ENCODE results near the gene CHST2. TPM values are rescaled to one million over a fixed set of nuclear protein-coding genes. Genes with fewer than 3 reads are reported as not detected.
A peak's percentile ranks its signal among the peaks of the same experiment; 100 is the strongest.

Gene CHST2
- total RNA-seq, 4 donors from 2014 or later = 1.6 to 9.8 (median 5.1) TPM

- peak overlapping the region in 2 of 4 donors; percentile 81 to 85 for H3K27ac ChIP-seq
- TF ChIP-seq, protein P1, sequence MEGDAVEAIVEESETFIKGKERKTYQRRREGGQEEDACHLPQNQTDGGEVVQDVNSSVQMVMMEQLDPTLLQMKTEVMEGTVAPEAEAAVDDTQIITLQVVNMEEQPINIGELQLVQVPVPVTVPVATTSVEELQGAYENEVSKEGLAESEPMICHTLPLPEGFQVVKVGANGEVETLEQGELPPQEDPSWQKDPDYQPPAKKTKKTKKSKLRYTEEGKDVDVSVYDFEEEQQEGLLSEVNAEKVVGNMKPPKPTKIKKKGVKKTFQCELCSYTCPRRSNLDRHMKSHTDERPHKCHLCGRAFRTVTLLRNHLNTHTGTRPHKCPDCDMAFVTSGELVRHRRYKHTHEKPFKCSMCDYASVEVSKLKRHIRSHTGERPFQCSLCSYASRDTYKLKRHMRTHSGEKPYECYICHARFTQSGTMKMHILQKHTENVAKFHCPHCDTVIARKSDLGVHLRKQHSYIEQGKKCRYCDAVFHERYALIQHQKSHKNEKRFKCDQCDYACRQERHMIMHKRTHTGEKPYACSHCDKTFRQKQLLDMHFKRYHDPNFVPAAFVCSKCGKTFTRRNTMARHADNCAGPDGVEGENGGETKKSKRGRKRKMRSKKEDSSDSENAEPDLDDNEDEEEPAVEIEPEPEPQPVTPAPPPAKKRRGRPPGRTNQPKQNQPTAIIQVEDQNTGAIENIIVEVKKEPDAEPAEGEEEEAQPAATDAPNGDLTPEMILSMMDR (IDR thresholded peaks at IDR 0.05) = no peak
- TF ChIP-seq POLR2A (IDR thresholded peaks at IDR 0.05) = no peak
- TF ChIP-seq EP300 (IDR thresholded peaks at IDR 0.05) = no peak
- TF ChIP-seq POLR2AphosphoS5 (IDR thresholded peaks at IDR 0.05) = no peak
- H3K9me3 ChIP-seq = no peaks in the 10 kb centered on the region
- H3K4me1 ChIP-seq = peaks cover 0 to 20% (median 11%) of the 10 kb centered on the region in 3 donors
- peak overlapping the region; percentile 48 to 73 for H3K4me3 ChIP-seq
- WGBS, 2 donors (ENCODE audit: low coverage in 1 of 2) = no CpG with 5 or more reads among the region's 60 CpGs
- H3K36me3 ChIP-seq = no peaks in the 10 kb centered on the region
- peak; percentile 33 for ATAC-seq
- peaks cover 31% of the 10 kb centered on the region for H3K27me3 ChIP-seq
Measured at GRCh38 chr3:143120716-143121240, 1.2 kb downstream of the CHST2 start.

DNA sequence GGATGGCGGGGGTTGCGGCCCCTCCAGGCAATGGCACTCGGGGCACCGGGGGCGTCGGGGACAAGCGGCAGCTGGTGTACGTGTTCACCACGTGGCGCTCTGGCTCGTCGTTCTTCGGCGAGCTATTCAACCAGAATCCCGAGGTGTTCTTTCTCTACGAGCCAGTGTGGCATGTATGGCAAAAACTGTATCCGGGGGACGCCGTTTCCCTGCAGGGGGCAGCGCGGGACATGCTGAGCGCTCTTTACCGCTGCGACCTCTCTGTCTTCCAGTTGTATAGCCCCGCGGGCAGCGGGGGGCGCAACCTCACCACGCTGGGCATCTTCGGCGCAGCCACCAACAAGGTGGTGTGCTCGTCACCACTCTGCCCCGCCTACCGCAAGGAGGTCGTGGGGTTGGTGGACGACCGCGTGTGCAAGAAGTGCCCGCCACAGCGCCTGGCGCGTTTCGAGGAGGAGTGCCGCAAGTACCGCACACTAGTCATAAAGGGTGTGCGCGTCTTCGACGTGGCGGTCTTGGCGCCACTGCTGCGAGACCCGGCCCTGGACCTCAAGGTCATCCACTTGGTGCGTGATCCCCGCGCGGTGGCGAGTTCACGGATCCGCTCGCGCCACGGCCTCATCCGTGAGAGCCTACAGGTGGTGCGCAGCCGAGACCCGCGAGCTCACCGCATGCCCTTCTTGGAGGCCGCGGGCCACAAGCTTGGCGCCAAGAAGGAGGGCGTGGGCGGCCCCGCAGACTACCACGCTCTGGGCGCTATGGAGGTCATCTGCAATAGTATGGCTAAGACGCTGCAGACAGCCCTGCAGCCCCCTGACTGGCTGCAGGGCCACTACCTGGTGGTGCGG, 1.9 kb downstream of the CHST2 start:
- Histone ChIP-seq H3K9me3 (no peaks in the 10 kb centered on the region), H3K4me3 (peak overlapping the region; percentile 48 to 73), H3K27me3 (peaks cover 31% of the 10 kb centered on the region), H3K36me3 (no peaks in the 10 kb centered on the region), H3K27ac (peak overlapping the region in 1 of 4 donors; percentile 81), H3K4me1 (peaks cover 0 to 20% (median 11%) of the 10 kb centered on the region in 3 donors)
- WGBS, 2 donors (ENCODE audit: low coverage in 1 of 2) = 40% methylated on average over 2 of the region's 79 CpGs; no CpG with 5 or more reads in 1 of the 2 donors
- no peak for TF ChIP-seq EP300 (IDR thresholded peaks at IDR 0.05)
- TF ChIP-seq, protein P1 (IDR thresholded peaks at IDR 0.05) = peak in 2 of 4 experiments; percentile 3 to 56
- peak; percentile 17 for ATAC-seq

- TF ChIP-seq EP300 (IDR thresholded peaks at IDR 0.05) (no peak), POLR2A (IDR thresholded peaks at IDR 0.05) (no peak), POLR2AphosphoS5 (IDR thresholded peaks at IDR 0.05) (no peak)
- TF ChIP-seq, protein P1 (IDR thresholded peaks at IDR 0.05) = no peak
- no peak overlapping the region for H3K4me3 ChIP-seq
- H3K36me3 ChIP-seq = no peaks in the 10 kb centered on the region
- ATAC-seq = no peak
- no peak overlapping the region for H3K27ac ChIP-seq
- no peaks in the 10 kb centered on the region for H3K9me3 ChIP-seq
- peaks cover 0 to 20% (median 11%) of the 10 kb centered on the region in 3 donors for H3K4me1 ChIP-seq
- 100% methylated on average over 2 of the region's 16 CpGs; no CpG with 5 or more reads in 1 of the 2 donors for WGBS, 2 donors (ENCODE audit: low coverage in 1 of 2)
- H3K27me3 ChIP-seq = peaks cover 31% of the 10 kb centered on the region
Measured at GRCh38 chr3:143122089-143122430, 2.5 kb downstream of the CHST2 start.

- no peak for ATAC-seq
- no peaks in the 10 kb centered on the region for H3K9me3 ChIP-seq
- no peak overlapping the region for H3K4me3 ChIP-seq
- H3K36me3 ChIP-seq = no peaks in the 10 kb centered on the region
- H3K4me1 ChIP-seq = peaks cover 0 to 20% (median 11%) of the 10 kb centered on the region in 3 donors
- peaks cover 31% of the 10 kb centered on the region for H3K27me3 ChIP-seq
- no peak overlapping the region for H3K27ac ChIP-seq
- TF ChIP-seq POLR2AphosphoS5 (IDR thresholded peaks at IDR 0.05) (no peak), EP300 (IDR thresholded peaks at IDR 0.05) (no peak), POLR2A (IDR thresholded peaks at IDR 0.05) (no peak)
- TF ChIP-seq, protein P1 (IDR thresholded peaks at IDR 0.05) = no peak
- WGBS, 2 donors (ENCODE audit: low coverage in 1 of 2) = 64 to 68% methylated on average over 4 of the region's 4 CpGs
Measured at GRCh38 chr3:143122608-143123352, 3.2 kb downstream of the CHST2 start.

Measured in gastroesophageal sphincter (tissue), 4 donors.